ENCODE data around the gene CCNY.
"Not testable (repeated sequence)": the region's sequence is repeated elsewhere in the genome, so short reads cannot be mapped to it uniquely, and the experiment has no call there.

The CCNY gene
- 52.8 to 161 (median 121) reads per million in 18 experiments for total RNA-seq

DNA sequence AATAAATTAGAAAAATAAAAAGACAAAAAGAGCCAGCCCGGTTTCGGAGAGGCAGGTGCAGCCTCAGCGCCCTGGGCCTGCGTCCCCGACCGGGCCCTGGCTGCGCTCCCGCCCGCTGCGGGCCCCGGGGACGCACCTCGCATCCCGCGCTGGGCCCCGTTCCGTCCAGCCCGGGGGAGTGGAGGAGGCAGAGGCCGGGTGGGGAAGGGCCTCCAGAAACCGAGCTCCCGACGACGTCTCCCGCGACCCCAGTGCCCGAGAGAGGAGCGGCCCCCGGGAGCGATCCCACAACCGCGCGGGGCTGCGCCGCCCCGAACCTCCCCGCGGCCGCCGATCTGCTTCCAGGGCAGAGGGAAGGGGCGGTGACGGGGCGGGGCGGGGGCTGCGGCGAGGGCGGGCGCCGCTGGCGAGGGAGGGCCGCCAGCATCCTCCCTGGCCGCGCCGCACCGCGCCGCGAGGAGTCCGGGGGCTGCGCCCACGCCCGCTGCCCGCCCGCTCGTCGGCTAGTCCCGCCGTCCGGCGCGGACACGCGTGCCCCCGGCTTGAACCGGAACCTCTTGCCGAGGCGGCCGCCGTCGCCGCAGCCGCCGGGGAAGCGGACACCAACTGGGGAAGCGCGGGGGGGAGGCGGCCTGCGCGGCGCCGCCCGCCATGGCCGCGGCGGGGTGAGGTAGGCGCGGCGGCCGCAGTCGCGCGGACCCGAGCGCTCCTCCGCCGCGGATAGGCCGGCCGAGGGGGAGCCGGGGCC, at the start of gene CCNY:
TSS of gene CCNY (plus strand) at position 426 of the 748 bp plus-strand sequence. CDS start 545 bp downstream, outside the sequence.
- peak; percentile 58 to 80 for DNase-seq

DNA sequence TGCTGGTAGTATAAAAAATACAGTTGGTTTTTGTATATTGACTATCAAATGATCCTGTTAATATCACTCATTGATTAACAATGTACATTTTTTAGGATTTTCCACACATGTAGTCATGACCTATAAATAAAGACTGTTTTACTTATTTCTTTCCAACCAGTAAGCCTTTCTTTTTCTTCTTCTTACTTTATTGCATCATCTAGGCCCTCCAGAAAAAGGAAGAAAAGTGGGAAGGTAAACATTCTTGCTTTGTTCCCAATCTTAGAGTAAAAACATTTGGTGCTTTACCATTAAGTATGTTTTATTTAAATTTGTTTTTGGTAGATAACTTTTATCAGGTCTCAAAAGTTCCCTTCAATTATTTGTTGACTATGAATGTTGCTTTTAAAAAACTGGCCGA, 47.1 kb upstream of the CCNY start:
- no peak for DNase-seq

DNA sequence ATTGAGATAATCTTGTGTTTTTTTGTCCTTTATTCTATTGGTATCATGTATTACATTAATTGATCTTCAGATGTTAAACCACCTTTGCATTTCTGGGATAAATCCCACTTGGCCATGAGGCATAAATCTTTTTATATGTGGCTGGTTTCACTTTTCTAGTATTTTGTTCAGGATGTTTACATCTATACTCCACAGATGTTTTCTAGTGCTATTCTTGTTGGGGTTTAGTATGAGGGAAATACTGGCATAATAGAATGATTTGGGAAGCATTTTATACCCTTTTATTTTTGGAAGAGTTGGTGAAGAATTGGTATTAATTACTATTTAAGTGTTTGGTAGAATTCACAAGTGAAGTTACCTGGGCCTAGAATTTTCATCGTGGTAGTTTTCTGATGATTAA, 41.8 kb upstream of the CCNY start:
- no peak for DNase-seq

DNA sequence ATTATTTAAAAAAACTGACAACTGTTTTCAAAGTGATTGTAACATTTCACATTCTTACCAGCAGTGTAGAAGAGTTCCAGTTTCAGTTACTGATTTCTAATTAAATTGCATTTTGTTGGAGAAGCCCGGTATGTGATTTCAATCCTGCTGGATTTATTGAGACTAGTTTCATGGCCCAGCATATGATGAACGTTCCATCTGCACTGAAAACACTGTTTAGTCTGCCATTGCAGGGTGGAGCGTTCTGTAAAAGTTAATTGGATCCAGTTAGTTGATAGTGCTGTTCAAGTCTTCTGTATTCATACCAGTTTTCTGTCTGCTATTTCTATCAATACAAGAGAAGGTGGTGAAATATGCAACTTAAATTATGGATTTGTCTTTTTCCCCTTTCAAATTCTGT, 37.3 kb upstream of the CCNY start:
- no peak for DNase-seq

DNA sequence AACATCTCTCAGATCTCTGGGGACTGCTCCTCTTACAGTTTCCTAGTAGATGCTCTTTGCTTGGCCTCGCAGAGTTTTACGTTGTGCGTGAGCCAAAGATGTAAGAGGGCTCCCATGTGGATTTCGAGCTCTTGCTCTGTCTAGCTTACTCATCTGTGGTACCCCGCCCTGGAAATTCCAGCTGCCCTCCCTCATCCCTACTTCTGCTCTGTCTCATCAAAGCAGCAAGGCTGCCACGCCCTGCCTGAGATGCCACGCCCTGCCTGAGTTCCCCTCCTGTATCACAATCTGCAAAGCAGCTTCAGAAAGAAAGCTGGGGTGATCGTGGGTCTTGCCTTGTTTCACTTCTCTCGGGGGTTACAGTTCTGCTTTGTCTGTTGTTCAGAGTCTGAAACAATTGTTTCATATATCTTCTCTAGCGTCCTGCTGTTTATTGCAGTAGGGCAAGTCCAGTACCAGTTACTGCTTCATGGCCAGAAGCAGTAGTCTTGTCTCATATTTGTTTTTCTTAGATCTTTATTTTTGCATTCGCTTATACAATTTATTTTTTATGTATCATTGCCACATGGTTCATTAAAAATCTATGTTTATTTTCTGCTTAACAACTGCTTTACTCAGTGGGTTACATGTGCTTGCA, 36.1 kb upstream of the CCNY start:
- peak; percentile 67 to 79 for DNase-seq

DNA sequence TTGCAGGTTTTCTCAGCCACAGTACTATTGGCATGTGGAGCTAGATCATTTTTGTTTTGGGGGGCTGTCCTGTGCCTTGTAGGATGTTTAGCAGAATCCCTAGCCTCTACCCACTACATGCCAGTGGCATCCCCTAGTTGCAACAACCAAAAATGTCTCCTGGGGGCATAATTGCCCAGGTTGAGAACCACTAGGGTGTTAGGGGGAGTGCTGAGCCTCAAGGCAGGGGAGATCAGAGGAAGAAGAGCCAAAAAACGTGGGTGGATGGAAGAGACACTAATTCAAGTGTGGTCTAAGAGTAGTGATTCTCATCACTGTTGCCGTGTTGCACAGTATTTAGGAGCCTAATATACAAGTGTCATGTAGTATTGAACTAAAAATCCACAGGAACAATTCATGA, 31.7 kb upstream of the CCNY start:
- no peak for DNase-seq

DNA sequence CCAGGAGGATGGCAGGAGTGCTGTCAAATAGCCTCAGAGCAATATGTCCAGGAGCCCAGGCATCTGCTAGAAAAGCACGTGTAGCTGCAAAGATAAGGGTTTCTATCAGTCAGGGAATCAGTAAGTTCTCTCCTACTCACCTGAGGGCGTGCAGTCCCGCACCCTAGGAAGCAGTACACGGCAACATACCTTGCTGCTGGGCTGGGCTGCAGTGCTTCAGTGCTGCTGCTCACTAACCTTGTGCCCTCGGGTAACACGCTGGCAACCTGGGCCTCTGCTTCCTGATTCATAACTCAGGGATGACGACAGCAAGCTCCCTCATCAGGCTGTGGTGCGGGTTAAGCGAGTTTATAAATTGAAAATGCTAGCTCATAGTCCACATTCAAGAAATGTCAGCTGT, 29.5 kb upstream of the CCNY start:
- no peak for DNase-seq

DNA sequence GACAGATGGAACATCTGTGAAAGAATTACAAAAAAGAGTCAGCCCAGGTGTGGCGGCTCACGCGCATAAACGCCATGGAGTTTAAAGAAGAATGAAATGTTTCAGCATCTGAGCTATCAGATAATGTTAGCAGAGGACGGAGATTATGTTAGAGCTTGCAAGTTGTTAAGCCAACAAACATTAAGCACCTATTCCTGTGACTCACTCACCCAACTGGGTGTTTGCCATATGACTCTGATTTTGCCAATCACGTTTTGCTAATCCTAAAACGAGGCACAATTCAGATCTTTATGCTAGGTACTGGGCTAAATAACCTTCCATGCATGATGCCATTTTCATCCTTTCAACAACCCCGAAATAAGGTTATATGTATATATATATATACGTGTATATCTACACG, 29.0 kb upstream of the CCNY start:
- DNase-seq: no peak

DNA sequence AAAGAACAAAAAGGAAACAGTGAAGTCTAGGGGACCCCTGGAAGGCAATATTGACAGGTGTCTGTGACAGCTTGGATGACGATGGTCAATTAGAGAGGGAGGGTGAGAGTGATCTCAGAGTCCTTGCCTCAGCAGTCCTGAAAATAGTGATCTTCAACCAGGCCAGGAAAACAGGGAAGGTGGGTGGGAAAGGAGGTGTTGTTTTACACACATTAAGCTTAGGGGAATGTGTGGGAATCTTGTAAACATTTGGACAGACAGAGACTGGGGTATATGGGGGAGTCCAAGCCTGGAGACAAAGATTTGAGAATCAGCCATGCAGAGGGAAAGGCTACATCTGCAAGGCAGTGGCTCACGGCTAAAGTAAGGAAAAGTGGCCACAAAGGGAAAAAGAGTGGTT, 27.5 kb upstream of the CCNY start:
- no peak for DNase-seq

DNA sequence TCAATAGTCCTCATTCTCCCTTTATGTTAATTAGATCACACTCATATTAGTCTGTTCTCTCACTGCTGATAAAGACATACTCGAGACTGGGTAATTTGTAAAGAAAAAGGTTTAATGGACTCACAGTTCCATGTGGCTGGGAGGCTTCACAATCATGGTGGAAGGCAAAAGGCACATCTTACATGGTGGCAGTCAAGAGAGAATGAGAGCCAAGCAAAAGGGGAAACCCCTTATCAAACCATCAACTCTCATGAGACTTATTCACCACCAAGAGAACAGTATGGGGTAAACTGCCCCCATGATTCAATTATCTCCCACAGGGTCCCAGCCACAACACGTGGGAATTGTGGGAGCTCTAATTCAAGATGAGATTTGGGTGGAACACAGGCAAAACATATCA, 22.2 kb upstream of the CCNY start:
- not testable (repeated sequence) for DNase-seq

DNA sequence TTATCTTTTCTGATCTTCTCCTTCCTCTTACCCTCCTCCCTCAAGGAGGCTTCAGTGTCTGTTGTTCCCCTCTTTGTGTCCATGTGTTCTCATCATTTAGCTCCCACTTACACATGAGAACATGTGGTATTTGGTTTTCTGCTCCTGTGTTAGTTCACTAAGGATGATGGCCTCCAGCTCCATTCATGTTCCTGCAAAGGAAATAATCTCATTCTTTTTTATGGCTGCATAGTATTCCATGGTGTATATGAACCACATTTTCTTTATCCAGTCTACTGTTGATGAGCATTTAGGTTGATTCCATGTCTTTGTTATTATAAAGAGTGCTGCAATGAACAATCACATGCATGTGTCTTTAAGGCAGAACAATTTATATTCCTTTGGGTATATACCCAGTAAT, 21.1 kb upstream of the CCNY start:
- not testable (repeated sequence) for DNase-seq

DNA sequence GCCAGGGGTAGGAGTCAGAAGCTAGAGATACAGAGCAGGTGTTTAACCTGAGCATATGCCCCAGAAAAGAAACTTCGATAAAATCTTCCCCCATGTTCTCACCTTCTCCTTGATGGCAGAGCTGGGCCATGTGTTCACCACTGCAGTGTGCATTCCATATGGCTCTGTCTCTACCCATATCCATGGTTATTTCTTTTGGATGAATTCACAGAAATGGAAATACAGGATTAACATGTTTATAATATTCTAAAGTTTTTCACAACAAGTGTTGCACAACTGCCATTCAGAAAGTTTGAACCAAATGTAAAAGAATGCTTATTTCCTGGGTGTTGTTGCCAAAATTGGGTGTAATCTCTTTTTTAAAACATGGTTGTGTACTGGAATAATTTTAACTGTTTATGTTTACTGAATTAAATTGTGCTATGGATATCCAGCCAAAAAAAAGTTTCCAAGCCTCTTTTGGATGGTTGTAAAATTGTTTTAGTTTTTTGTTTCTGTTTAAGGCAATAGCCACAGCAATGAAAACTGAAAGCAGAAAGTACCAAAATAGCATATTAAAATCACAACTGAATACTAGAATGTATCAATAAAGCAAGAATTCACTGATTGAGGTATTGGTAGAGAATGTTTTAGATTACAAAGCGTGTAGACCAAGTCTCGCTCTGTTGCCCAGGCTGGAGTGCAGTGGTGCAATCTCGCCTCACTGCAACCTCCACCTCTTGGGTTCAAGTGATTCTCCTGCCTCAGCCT, 19.9 kb upstream of the CCNY start:
- no peak for DNase-seq

DNA sequence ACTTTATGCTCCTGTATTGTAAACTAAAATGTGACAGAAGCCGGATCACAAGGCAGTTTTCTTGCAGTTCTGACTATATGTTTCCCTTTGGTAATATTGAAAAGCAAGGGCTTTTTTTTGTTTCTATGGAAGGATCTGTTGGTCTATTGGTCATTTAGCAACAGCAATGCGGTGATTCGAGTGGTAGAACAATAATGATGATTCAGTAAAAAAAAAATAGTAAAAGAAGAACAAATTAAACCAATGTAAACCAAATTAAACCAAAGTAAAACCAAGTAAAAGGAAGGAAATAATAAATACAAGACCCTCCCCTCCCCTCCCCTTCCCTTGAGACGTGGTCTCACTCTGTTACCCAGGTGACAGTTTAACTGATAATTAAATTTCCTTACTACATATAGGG, 17.8 kb upstream of the CCNY start:
- no peak for DNase-seq

DNA sequence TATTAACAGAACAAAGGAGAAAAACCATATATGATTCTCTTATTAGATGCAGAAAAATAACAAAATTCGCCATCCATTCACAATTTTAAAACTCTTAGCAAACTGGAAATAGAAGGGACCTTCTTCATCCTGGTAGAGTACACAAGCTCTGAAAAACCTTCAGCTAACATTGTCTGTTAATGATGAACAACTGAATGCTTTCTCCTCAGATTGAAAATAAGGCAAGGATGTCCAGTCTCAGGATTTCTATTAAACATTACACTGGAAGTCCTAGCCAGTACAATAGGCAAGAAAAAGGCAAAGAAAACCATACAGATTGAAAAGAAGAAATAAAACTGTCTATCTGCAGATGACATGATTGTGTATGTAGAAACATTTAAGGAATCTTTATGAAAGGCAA, 16.0 kb upstream of the CCNY start:
- DNase-seq: no peak

DNA sequence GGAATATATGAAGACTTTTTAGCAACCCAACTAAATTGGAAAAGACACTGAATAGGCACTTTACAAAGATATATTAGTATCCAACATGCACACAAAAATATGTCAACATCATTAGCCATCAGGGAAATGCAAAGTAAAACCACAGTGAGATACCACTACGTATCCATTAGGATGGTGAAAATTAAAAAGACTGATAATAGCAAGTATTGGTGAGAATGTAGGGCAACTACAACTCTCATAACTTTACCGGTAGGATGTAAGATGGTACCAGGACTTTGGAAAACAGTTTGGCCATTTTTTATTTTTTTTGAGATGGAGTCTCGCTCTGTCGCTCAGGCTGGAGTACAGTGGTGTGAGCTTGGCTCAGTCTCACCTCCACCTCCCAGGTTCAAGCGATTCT, 13.7 kb upstream of the CCNY start:
- no peak for DNase-seq

DNA sequence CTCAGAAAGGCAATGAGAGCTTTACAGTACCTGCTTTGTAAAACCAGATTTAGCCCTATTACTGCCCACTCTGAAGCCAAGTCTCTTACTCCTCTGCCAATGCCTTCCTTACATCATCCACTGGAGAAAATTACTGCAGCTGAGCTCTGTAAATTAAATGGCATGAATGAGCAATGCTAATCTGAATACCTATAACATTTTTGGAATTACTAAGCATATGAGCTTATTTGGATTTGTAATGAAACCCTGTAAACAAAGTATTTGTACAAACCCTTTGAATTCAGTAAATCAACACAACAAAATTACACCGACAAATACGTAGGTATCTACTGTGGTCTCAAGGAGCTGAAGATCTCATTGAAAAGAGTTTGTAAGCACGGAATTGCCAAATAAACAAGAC, 12.1 kb upstream of the CCNY start:
- no peak for DNase-seq

DNA sequence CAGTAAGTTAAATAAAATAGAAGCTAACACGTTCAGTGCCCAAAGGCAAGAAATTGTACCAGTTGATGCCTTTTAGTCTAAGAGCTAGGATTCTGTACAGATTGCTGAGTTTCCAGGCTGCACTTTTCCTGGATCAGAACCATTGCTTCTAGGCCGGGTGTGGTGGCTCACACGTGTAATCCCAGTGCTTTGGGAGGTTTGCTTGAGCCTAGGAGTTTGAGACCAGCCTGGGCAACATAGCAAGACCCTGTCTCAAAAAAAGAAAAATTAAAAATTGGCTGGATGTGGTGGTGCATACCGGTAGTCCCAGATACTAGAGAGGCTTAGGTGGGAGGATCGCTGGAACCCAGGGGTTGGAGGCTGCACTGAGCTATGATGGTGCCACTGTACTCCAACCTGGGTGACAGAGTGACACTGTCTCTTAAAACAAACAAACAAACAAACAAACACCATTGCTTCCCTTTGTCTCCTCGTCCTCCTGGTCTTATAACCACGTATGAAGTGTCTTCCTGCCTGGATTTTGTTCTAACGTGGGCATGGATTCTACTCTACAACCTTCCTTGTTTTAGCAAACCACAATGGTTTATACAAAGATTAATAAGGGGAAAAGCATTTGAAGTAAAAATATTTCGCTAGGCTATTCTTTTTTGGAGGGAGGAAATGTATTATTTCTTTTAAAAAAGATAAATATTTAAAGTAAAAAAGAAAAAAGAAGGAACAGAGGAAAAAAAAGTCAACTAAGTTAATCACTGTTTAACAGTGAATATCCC, 9.7 kb upstream of the CCNY start:
- no peak for DNase-seq

DNA sequence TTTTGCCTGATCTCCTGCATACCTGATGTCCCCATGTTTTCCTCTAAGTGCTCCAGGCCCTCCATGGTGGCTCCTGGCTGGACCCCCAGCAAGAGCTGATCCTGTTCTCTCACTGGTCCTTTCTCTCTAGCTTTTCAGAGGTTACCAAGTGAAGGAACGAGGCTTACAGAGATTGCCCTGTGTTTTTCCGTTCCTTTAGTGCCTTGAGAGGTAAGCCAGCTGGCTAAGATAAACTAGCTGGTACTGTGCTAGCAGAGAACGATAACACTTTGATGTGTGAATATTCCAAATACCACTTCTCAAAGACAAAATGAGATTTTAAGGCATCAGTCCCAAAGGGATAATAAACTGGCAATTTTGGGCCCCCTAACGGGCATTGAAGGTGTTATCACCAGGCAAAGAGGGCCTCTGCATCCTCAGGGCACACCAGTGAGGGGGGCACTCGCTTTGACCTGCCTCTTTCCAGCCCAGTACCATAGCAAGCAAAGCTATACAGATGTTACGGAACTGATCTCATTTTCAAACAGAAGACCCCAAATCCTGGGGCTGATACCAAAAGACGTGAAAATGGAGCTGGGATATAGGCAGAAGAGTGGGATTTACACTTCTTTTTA, 8.4 kb upstream of the CCNY start:
- DNase-seq: no peak

DNA sequence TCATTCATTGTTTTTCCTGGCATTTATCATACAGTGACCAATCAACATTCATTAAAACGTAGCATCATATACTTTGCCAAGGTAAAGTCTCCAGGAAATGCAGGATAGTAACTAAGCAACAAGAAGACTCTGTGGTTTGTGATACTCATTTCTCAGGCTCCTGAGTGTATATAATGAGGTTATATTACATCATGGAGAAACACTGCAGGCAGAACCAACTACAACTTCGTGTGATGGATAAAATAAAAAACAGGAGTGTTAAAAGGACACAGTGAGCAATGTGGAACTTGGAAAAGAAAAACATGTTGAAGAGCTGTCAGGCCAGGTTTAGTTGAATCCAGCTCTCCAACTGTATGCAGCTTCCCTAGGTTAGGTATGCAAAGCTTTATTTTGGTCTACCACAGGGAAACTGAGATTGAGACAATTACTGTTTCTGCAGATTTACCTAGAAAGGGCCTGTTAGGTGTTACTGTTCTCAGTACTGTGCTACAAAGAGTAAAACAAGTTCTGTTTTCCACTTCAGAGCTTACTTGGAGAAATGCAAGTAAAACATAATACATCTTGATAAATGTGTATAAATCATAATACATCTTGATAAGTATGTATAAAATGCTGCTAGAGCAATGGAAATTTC, 7.8 kb upstream of the CCNY start:
- DNase-seq: no peak

DNA sequence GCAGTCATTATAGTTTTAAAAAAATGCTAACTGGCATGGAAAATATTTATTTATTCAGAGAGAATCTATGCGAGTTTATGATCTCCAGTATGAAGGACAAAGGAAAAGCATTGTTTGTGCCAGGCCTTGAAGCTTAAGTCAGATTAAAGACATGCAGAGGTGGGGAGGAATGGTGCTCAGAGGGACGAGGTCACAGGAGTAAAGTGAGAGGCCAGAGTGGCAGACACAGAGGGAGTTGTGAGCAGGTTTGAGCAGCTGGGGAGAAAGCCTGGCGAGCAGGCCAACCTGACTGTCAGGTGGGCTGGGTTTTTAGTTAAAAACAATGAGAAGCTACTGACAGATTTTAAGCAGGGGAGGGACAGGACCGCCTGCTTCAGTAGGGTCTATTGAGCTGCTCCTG, 6.8 kb upstream of the CCNY start:
- DNase-seq: no peak

DNA sequence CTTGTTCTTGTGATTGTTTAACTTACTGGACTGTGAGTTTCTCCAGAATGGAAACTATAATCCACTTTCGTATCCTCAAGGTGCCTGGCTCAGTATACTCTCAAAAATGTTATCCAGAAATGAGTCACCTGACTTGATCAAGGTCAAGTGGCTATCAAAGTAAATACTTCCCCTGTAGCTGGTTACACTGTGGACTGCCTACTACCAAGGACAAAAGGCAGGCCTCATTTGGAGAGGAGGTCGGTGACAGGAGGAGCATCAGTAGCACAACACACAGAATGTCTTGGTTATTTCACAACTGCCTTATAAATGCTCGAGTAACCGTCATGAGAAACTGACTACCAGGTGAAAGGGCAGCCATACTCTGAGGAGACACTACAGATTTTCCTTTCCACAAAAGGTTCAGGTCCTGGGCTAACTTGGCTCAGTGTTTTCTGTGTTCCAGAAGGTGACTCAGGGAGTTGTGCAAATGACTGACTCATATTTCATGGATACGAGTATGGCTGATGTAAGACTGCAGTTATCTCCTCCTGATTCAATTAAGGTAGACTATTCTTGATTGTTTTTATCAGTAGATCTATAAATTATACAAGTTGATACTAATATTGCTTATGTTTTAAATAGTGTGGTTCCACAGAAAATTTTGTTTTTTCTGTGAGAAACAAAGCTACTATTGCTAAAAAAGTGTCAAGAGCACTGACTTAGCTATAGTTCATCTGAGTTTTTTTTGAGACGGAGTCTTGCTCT, 4.2 kb upstream of the CCNY start:
- peak; percentile 57 to 62 for DNase-seq

Measured in inflammatory macrophage (primary cell).